Panc1 (cell line): ENCODE data around the gene MAP1LC3A. TPM values are rescaled to one million over a fixed set of nuclear protein-coding genes. Genes with fewer than 3 reads are reported as not detected.

Experiments
- ATAC-seq: fragments of 200-7000 bp; cut with Tn5 transposase; 2 replicates; pipeline ENCODE4 v1.9.1; 2020; ENCODE audit warnings: mild to moderate bottlenecking, moderate library complexity
- BruUV-seq: library from RNA; stranded (reverse); fragments of 400-500 nt; replicated peaks from 2 replicates; lab custom pipeline; 2021; lab: Mats Ljungman, UMichigan
- CTCF ChIA-PET: fragments of 300-600 bp; sonication (Branson Sonifier 250); formaldehyde crosslinking; loops from one replicate; lab custom pipeline; 2022; ENCODE audit warnings: antibody characterized with exemption; lab: Charles Lee
- POLR2A ChIA-PET: fragments of 300-600 bp; sonication (Branson Sonifier 250); formaldehyde crosslinking; loops from one replicate; lab custom pipeline; 2022; ENCODE audit warnings: antibody characterized with exemption; lab: Charles Lee
- DNase-seq: peaks from one replicate; pipeline ENCODE4 v3.0.0-alpha.2; 2010; ENCODE audit warnings: low read depth, low spot score
- H3K27ac ChIP-seq: 2 replicates; pipeline ENCODE4 v1.5.1; 2011; ENCODE audit warnings: mild to moderate bottlenecking, low read length, inconsistent platforms
- H3K27me3 ChIP-seq: fragments of 200-500 bp; sonication (Bioruptor generic); 2 replicates; pipeline ENCODE4 v1.6.0; 2014; ENCODE audit warnings: low read length, inconsistent platforms; ENCODE audit not compliant: control insufficient read depth, insufficient read depth
- H3K36me3 ChIP-seq: fragments of 200-500 bp; sonication (Bioruptor generic); 2 replicates; pipeline ENCODE4 v1.5.1; 2014; ENCODE audit warnings: inconsistent platforms, mild to moderate bottlenecking, low read length, moderate library complexity; ENCODE audit not compliant: control insufficient read depth, insufficient read depth
- H3K4me1 ChIP-seq: 2 replicates; pipeline ENCODE4 v1.5.1; 2011; ENCODE audit warnings: inconsistent platforms, mild to moderate bottlenecking, low read length, moderate library complexity; ENCODE audit not compliant: control insufficient read depth, insufficient read depth
- H3K4me3 ChIP-seq, 2 experiments: 2 replicates each; pipeline ENCODE4 v1.5.1; 2011 to 2012; ENCODE audit warnings: low read depth in 2 of 2, low read length in 2 of 2, mild to moderate bottlenecking in 2 of 2, inconsistent platforms in 1 of 2, moderate library complexity in 1 of 2
- H3K9me3 ChIP-seq: fragments of 200-500 bp; sonication (Bioruptor generic); 2 replicates; pipeline ENCODE4 v1.5.1; 2014; ENCODE audit warnings: low read depth, mild to moderate bottlenecking, inconsistent platforms, low read length, moderate library complexity; ENCODE audit not compliant: control insufficient read depth, insufficient read depth
- CTCF ChIP-seq: fragments of 450-650 bp; IDR thresholded peaks from 2 replicates; pipeline ENCODE4 v1.5.1; 2017; ENCODE audit warnings: mild to moderate bottlenecking
- POLR2AphosphoS5 ChIP-seq: IDR thresholded peaks from 2 replicates; pipeline ENCODE4 v1.6.1; 2012; ENCODE audit warnings: mild to moderate bottlenecking, low read depth, low read length, moderate library complexity
- REST ChIP-seq, 2 experiments: IDR thresholded peaks; 2 replicates each; pipeline ENCODE4 v1.6.1; 2011 to 2012; ENCODE audit warnings: low read depth in 2 of 2, control low read depth in 1 of 2, low read length in 1 of 2, mild to moderate bottlenecking in 1 of 2, moderate library complexity in 1 of 2; ENCODE audit not compliant: insufficient read depth in 1 of 2
- SIN3A ChIP-seq: IDR thresholded peaks from 2 replicates; pipeline ENCODE4 v1.6.1; 2012; ENCODE audit warnings: low read depth, mild to moderate bottlenecking, low read length, moderate library complexity, borderline replicate concordance; ENCODE audit not compliant: insufficient read depth
- TCF7L2 ChIP-seq: IDR thresholded peaks from 2 replicates; pipeline ENCODE4 v1.6.1; 2011; ENCODE audit warnings: mild to moderate bottlenecking, low read depth, low read length, inconsistent platforms
- in situ Hi-C: cut with HindIII; loops from 2 replicates; pipeline ENCODE4 v1.10.0; 2016; ENCODE audit warnings: low sequenced_read_pairs, low pct_unique_long_range_greater_than_20kb
- intact Hi-C: fragments of 100-400 bp; cut with micrococcal nuclease; formaldehyde crosslinking; loops from one replicate; pipeline ENCODE4 v1.10.0; 2022; ENCODE audit not compliant: unreplicated experiment
- total RNA-seq: library from RNA; stranded (reverse); gene quantifications from one replicate; pipeline ENCODE4 v1.2.1, GENCODE V29; 2021; ENCODE audit not compliant: unreplicated experiment

MAP1LC3A gene
- total RNA-seq, 1 experiment from 2014 or later = 25.1 TPM

DNA sequence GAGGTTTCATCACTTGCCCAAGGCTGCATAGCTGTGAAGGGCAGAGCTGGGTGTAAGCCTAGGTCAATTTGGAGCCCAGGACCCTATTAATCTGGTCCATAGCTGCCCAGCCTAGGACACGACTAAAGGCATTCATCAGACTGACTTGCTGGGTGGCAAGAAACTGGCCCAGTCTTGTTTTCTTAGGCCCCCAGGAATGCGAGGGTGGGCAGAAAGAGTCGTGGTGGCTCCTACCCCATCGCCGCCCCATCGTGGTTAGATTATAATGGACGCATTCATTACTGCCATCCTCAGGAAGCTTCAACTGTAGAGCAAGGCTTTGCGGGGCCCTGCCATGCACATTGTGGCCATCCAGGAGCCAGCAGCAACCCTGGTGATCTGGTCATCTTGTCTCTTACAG is 26.2 kb upstream of the MAP1LC3A start:
- Histone ChIP-seq H3K4me1 (peaks cover 2% of the 10 kb centered on the region; the same call in 1 of the 2 replicates), H3K4me3 (no peak overlapping the region), H3K36me3 (peaks cover 15% of the 10 kb centered on the region; the same call in 1 of the 2 replicates), H3K27me3 (no peaks in the 10 kb centered on the region), H3K27ac (no peak overlapping the region), H3K9me3 (no peaks in the 10 kb centered on the region)
- DNase-seq = no peak
- CTCF ChIA-PET = no interaction called here
- in situ Hi-C loops (no loop called here), intact Hi-C loops (no loop called here)
- TF ChIP-seq REST (IDR thresholded peaks at IDR 0.05; ENCODE audit: insufficient read depth in 1 of 2, low read depth in 2 of 2, low read length in 1 of 2) = no peak
- TF ChIP-seq POLR2AphosphoS5 = no peak
- no peak for TF ChIP-seq SIN3A
- TF ChIP-seq TCF7L2 = no peak
- no peak for TF ChIP-seq CTCF
- ATAC-seq = no peak
- POLR2A ChIA-PET = no interaction called here
- no TSS peak for BruUV-seq

DNA sequence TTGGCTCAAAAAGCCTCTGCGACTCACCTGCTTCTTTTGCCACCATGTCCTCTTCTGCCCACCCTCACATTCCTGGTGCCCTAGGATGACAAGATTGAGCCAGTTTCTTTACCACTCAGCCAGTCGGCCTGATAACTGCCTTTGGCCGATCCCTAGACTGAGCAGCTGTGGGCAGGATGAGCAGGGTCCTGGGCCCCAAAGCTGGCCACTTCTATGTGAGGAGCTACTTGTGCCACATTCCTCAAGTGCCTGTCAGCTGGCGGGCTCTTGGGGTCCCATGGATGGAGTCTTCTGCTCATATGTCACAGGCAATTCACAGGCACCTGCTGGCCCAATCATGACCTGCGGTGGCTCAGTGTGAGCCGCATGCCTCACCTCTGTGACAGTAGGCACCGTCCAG is 25.8 kb upstream of the MAP1LC3A start:
- no peak overlapping the region for H3K4me3 ChIP-seq

More for the DNA sequence above, 25.8 kb upstream of the MAP1LC3A start:
- no peak for TF ChIP-seq TCF7L2
- no peak for TF ChIP-seq SIN3A
- no peak for TF ChIP-seq CTCF
- no peak for TF ChIP-seq POLR2AphosphoS5
- TF ChIP-seq REST (IDR thresholded peaks at IDR 0.05; ENCODE audit: insufficient read depth in 1 of 2, low read depth in 2 of 2, low read length in 1 of 2) = no peak
- no peak for DNase-seq
- Histone ChIP-seq H3K36me3 (peaks cover 10% of the 10 kb centered on the region; the same call in 1 of the 2 replicates), H3K9me3 (no peaks in the 10 kb centered on the region), H3K27ac (no peak overlapping the region), H3K27me3 (no peaks in the 10 kb centered on the region), H3K4me1 (no peaks in the 10 kb centered on the region)
- ChIA-PET POLR2A (no interaction called here), CTCF (no interaction called here)
- in situ Hi-C loops = no loop called here
- no peak for ATAC-seq
- BruUV-seq = no TSS peak
- intact Hi-C loops = no loop called here
